Right lobe of liver (tissue), 6 donors: ENCODE measurements around the gene SPEM3. TPM values are rescaled to one million over a fixed set of nuclear protein-coding genes. Genes with fewer than 3 reads are reported as not detected.

ENCODE experiments used
- ATAC-seq, 4 donors: fragments of 200-7000 bp; cut with Tn5 transposase; one replicate each; pipeline ENCODE4 v1.9.1; 2020; ENCODE audit warnings: mild to moderate bottlenecking in 4 of 4, moderate library complexity in 4 of 4
- DNase-seq, 3 donors: peaks; one replicate each; pipeline ENCODE4 v3.0.0-alpha.2; 2020
- H3K27ac ChIP-seq, 3 donors: fragments of 200-600 bp; one replicate each; pipeline ENCODE4 v1.8.0; 2022
- H3K27me3 ChIP-seq, 2 donors: fragments of 200-600 bp; one replicate each; pipeline ENCODE4 v1.8.0; 2022
- H3K36me3 ChIP-seq, 4 donors: fragments of 200-600 bp; sonication (generic) in 1 of 4; one replicate each; pipeline versions ENCODE4 v1.5.1 to v1.8.0; 2017 to 2022; ENCODE audit warnings: control low read depth in 1 of 4
- H3K4me1 ChIP-seq, 4 donors: fragments of 200-600 bp; sonication (generic) in 1 of 4; one replicate each; pipeline versions ENCODE4 v1.5.1 to v1.8.0; 2017 to 2022; ENCODE audit warnings: control low read depth in 1 of 4
- H3K4me3 ChIP-seq, 3 donors: fragments of 200-600 bp; one replicate each; pipeline ENCODE4 v1.8.0; 2022
- H3K9me3 ChIP-seq, 4 donors: fragments of 200-600 bp; sonication (generic) in 1 of 4; one replicate each; pipeline versions ENCODE4 v1.5.1 to v1.8.0; 2017 to 2022; ENCODE audit warnings: control low read depth in 1 of 4
- CTCF ChIP-seq, 4 donors: fragments of 200-600 bp in 3 of 4; fragments of 450-650 bp in 1 of 4; IDR thresholded peaks; one replicate each; pipeline versions ENCODE4 v1.5.1 to v1.8.0; 2016 to 2022; ENCODE audit warnings: antibody characterized with exemption in 4 of 4, mild to moderate bottlenecking in 2 of 4
- POLR2A ChIP-seq: fragments of 450-650 bp; IDR thresholded peaks from one replicate; pipeline ENCODE4 v1.6.1; 2017; ENCODE audit warnings: antibody characterized with exemption, mild to moderate bottlenecking
- WGBS: methylation state at CpG from one replicate; pipeline ENCODE4 v1.1.6; 2018; ENCODE audit warnings: low coverage, low lambda C conversion rate; ENCODE audit not compliant: insufficient coverage; ENCODE audit errors: missing lambda C conversion rate; 5-methylcytosine and 5-hydroxymethylcytosine counted together
- intact Hi-C, 2 donors: fragments of 100-400 bp; cut with DNase I; formaldehyde crosslinking; loops; one replicate each; pipeline versions ENCODE4 v1.11.2 to v1.14.1; 2022
- total RNA-seq, 6 experiments: library from RNA; depleted of rRNA in 2 of 6; stranded (reverse); fragments of >200 nt in 2 of 6; fragmentation: NEBNext Ultra II Directional in 3 of 6; extraction: Animal tissue kit (Norgen Biotek cat#: 25700) in 3 of 6; gene quantifications; one replicate each; pipeline versions ENCODE4 v1.1.0 to v1.2.4, GENCODE V29; 2016 to 2023
- donor health status: DM: no; HTN: yes; CAD: no.
- donor health status: DM: no; HTN: no; CAD: no.
- donor health status: DM: no; HTN: no; CAD: no.
- donor health status: DM: no; HTN: yes; CAD: no.
- donor health status: DM: no; HTN: yes; CAD: no.

Gene SPEM3
- total RNA-seq, 6 experiments from 2014 or later, result not detected

GRCh38 chr17:7444682-7445618 is 16.3 kb downstream of the SPEM3 start, which contains the start of gene CHRNB1:
CHRNB1 (plus strand) TSS chr17:7445061; CDS start chr17:7445128, 67 bp downstream.
- TF ChIP-seq POLR2A (peak; percentile 50), CTCF (IDR thresholded peaks at IDR 0.05) (no peak)
- peak; percentile 92 to 95 (median 94) for ATAC-seq
- peak; percentile 93 to 95 (median 95) for DNase-seq
- no peaks in the 10 kb centered on the region for H3K9me3 ChIP-seq
- H3K4me1 ChIP-seq, result peaks cover 0 to 18% (median 4%) of the 10 kb centered on the region in 4 donors
- H3K4me3 ChIP-seq, result peak within 1 kb of the TSS; percentile 52 to 72 (median 57)
- H3K27me3 ChIP-seq, result no peaks in the 10 kb centered on the region
- no peaks in the 10 kb centered on the region for H3K36me3 ChIP-seq
- 0% methylated on average over 9 of the region's 51 CpGs for WGBS
- peak within 1 kb of the TSS in 2 of 3 donors; percentile 24 to 73 for H3K27ac ChIP-seq
- intact Hi-C loops, result no loop called here

- WGBS, result 2% methylated on average over 16 of the region's 16 CpGs
- Histone ChIP-seq H3K27me3 (no peaks in the 10 kb centered on the region), H3K36me3 (no peaks in the 10 kb centered on the region), H3K9me3 (no peaks in the 10 kb centered on the region), H3K4me1 (peaks cover 0 to 11% (median 2%) of the 10 kb centered on the region in 4 donors), H3K27ac (peak overlapping the region in 2 of 3 donors; percentile 24 to 73), H3K4me3 (peak overlapping the region; percentile 52 to 72 (median 57))
- TF ChIP-seq POLR2A (peak; percentile 37), CTCF (IDR thresholded peaks at IDR 0.05) (no peak)
- ATAC-seq (peak; percentile 82 to 93 (median 86)), DNase-seq (peak; percentile 82 to 91 (median 91))
- intact Hi-C loops, result no loop called here
Observed at GRCh38 chr17:7445619-7445968, 16.9 kb downstream of the SPEM3 start.

GRCh38 chr17:7448461-7448860 is 19.8 kb downstream of the SPEM3 start:
- Histone ChIP-seq H3K4me3 (no peak overlapping the region), H3K9me3 (no peaks in the 10 kb centered on the region), H3K27ac (no peak overlapping the region), H3K4me1 (peaks cover 0 to 6% (median 2%) of the 10 kb centered on the region in 4 donors), H3K27me3 (no peaks in the 10 kb centered on the region), H3K36me3 (no peaks in the 10 kb centered on the region)
- DNase-seq (no peak), ATAC-seq (no peak)
- intact Hi-C loops, result no loop called here
- 95% methylated on average over 4 of the region's 7 CpGs for WGBS
- no peak for TF ChIP-seq POLR2A

- 71% methylated on average over 3 of the region's 3 CpGs for WGBS
- H3K36me3 ChIP-seq, result peaks cover 0 to 3% (median 0%) of the 10 kb centered on the region in 4 donors
- no peaks in the 10 kb centered on the region for H3K9me3 ChIP-seq
- H3K4me1 ChIP-seq, result no peaks in the 10 kb centered on the region
- intact Hi-C loops, result no loop called here
- no peak for ATAC-seq
- TF ChIP-seq POLR2A (no peak), CTCF (IDR thresholded peaks at IDR 0.05) (no peak)
- H3K27me3 ChIP-seq, result no peaks in the 10 kb centered on the region
- H3K4me3 ChIP-seq, result no peak overlapping the region
- no peak overlapping the region for H3K27ac ChIP-seq
- DNase-seq, result no peak
Observed at GRCh38 chr17:7459961-7460545, 31.4 kb downstream of the SPEM3 start.
